ENCODE results near the gene PTPRCAP.
"Not testable (repeated sequence)": the region's sequence is repeated elsewhere in the genome, so short reads cannot be mapped to it uniquely, and the experiment has no call there.

The PTPRCAP gene

DNA sequence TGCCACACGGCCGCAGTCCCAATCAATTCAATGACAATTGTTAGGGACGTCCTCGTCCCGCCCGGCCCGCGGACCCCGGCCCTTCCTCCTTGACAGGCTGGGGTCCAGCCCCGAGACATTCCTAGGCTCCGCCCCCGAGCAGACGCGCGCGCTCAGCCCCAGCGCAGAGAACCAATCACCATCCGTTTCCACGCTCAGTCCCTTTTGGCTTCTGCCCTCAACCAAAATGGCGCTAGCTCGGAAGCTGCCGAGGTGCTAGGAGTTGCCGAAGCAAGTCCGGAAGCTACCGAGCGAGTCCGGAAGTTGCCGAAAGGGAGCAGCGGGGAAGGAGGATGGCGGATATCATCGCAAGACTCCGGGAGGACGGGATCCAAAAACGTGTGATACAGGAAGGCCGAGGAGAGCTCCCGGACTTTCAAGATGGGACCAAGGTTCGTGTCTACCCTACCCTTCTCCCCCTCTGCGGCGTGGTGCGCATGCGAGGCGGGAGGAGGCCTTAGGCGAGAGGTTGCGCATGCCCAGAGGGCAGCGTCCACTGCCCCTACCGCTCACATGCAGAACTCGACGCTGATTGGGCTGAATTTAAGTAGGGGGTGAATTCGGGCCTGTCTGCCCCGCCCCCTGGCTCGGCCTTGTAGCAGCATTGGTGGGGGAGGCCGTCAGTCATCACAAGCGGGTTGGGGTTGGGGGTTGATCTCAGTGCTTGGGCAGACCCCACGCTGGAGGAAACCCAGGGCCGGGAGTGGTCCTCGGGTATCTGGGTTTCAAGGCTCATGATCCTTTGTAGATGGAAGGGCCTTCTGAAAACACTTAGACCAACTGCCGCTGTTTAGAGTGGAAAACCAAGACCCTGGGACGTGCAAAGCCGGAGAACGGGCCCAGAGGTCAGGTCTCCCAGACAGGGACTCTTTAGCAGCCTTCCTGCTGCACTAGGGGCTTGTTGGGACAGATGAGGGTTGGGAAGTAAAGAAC, 45.6 kb upstream of the PTPRCAP start, which contains the start of gene AIP:
Gene AIP (plus strand): TSS at position 200 of the 972 bp plus-strand sequence. CDS start 133 bp downstream, at position 333.
- Histone ChIP-seq H3K18ac (ENCODE audit: low read length) (no peak within 1 kb of the TSS), H2BK15ac (replicated peaks; ENCODE audit: low read depth) (no peak within 1 kb of the TSS), H3K4me1 (ENCODE audit: control insufficient read depth, low read depth, low read length) (no peaks in the 10 kb centered on the region), H3K36me3 (ENCODE audit: control insufficient read depth, insufficient read depth, low read length) (no peaks in the 10 kb centered on the region), H2BK5ac (ENCODE audit: low read length) (no peak within 1 kb of the TSS), H2BK120ac (ENCODE audit: low read depth, low read length) (no peak within 1 kb of the TSS), H2AK5ac (ENCODE audit: low read length) (no peak within 1 kb of the TSS), H3K23ac (ENCODE audit: low read length) (no peak within 1 kb of the TSS), H3K4me3 (ENCODE audit: low read length) (peak within 1 kb of the TSS; percentile 56), H3K27me3 (ENCODE audit: insufficient read depth, low read length, poor library complexity) (no peaks in the 10 kb centered on the region), H3K4ac (ENCODE audit: low read depth, low read length) (no peak within 1 kb of the TSS), H3K9ac (ENCODE audit: low read length) (peak within 1 kb of the TSS; percentile 76), H4K5ac (ENCODE audit: low read length) (no peak within 1 kb of the TSS), H3K27ac (ENCODE audit: low read depth, low read length) (no peak within 1 kb of the TSS), H3K4me2 (ENCODE audit: low read length) (peak within 1 kb of the TSS; percentile 62), H3K56ac (ENCODE audit: low read length) (peak within 1 kb of the TSS; percentile 90), H4K8ac (ENCODE audit: low read depth, low read length) (no peak within 1 kb of the TSS), H3K79me2 (ENCODE audit: control insufficient read depth, insufficient read depth, low read length) (no peaks in the 10 kb centered on the region), H3K79me1 (ENCODE audit: low read length) (peaks cover 1% of the 10 kb centered on the region)
- WGBS (ENCODE audit: extremely low coverage, insufficient coverage, low lambda C conversion rate), result no CpG with 5 or more reads among the region's 60 CpGs
- DNase-seq, result peak; percentile 99

DNA sequence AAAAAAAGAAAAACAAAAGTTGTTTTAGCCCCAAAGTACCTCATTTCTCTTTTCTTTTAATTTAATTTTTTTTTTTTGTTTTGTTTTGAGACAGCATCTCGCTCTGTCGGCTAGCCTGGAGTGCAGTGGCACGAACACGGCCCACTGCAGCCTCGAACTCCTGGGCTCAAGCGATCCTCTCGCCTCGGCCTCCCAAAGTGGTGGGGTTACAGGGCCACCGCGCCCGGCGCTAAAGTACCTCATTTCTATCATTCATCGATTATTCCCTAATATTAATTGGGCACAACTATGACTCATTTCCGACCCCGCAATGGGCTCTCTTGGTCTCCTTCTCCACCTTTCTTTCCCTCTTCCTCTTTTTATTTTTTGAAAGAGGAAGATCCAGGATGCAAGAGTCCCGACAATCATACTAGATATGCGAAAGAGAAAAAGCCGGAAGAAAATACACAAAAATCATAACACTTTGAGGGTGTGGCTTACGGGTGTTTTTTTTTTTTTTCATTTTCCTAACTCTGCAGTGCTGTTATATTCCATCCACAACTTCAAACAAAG, 44.9 kb upstream of the PTPRCAP start:
- peak overlapping the region; percentile 76 for H3K56ac ChIP-seq (ENCODE audit: low read length)
- peak overlapping the region; percentile 62 for H3K4me2 ChIP-seq (ENCODE audit: low read length)
- no peaks in the 10 kb centered on the region for H3K4me1 ChIP-seq (ENCODE audit: control insufficient read depth, low read depth, low read length)
- no peaks in the 10 kb centered on the region for H3K36me3 ChIP-seq (ENCODE audit: control insufficient read depth, insufficient read depth, low read length)
- no peak overlapping the region for H2AK5ac ChIP-seq (ENCODE audit: low read length)
- H2BK15ac ChIP-seq (replicated peaks; ENCODE audit: low read depth), result no peak overlapping the region
- H3K18ac ChIP-seq (ENCODE audit: low read length), result no peak overlapping the region
- no peaks in the 10 kb centered on the region for H3K79me2 ChIP-seq (ENCODE audit: control insufficient read depth, insufficient read depth, low read length)
- no peaks in the 10 kb centered on the region for H3K27me3 ChIP-seq (ENCODE audit: insufficient read depth, low read length, poor library complexity)
- no peak overlapping the region for H2BK5ac ChIP-seq (ENCODE audit: low read length)
- peaks cover 1% of the 10 kb centered on the region for H3K79me1 ChIP-seq (ENCODE audit: low read length)
- H3K23ac ChIP-seq (ENCODE audit: low read length), result no peak overlapping the region
- no peak overlapping the region for H4K8ac ChIP-seq (ENCODE audit: low read depth, low read length)
- no peak overlapping the region for H3K4me3 ChIP-seq (ENCODE audit: low read length)
- WGBS (ENCODE audit: extremely low coverage, insufficient coverage, low lambda C conversion rate), result no CpG with 5 or more reads among the region's 19 CpGs
- no peak overlapping the region for H3K4ac ChIP-seq (ENCODE audit: low read depth, low read length)
- peak overlapping the region; percentile 59 for H3K9ac ChIP-seq (ENCODE audit: low read length)
- H4K5ac ChIP-seq (ENCODE audit: low read length), result no peak overlapping the region
- no peak overlapping the region for H2BK120ac ChIP-seq (ENCODE audit: low read depth, low read length)
- no peak overlapping the region for H3K27ac ChIP-seq (ENCODE audit: low read depth, low read length)
- no peak for DNase-seq

DNA sequence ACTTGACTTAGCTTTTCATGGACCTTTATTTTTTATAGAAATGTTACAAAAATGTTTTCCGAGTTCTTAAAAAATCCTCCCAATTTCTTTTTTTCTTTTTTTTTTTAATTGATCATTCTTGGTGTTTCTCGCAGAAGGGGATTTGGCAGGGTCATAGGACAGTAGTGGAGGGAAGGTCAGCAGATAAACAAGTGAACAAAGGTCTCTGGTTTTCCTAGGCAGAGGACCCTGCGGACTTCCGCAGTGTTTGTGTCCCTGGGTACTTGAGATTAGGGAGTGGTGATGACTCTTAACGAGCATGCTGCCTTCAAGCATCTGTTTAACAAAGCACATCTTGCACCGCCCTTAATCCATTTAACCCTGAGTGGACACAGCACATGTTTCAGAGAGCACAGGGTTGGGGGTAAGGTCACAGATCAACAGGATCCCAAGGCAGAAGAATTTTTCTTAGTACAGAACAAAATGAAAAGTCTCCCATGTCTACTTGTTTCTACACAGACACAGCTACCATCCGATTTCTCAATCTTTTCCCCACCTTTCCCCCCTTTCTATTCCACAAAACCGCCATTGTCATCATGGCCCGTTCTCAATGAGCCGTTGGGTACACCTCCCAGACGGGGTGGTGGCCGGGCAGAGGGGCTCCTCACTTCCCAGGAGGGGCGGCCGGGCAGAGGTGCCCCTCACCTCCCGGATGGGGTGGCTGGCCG, 40.0 kb upstream of the PTPRCAP start:
- WGBS (ENCODE audit: extremely low coverage, insufficient coverage, low lambda C conversion rate), result no CpG with 5 or more reads among the region's 16 CpGs
- not testable (repeated sequence) for H4K5ac ChIP-seq (ENCODE audit: low read length); H3K4me2 ChIP-seq (ENCODE audit: low read length); H2BK5ac ChIP-seq (ENCODE audit: low read length); H3K4me1 ChIP-seq (ENCODE audit: control insufficient read depth, low read depth, low read length); H2BK15ac ChIP-seq (replicated peaks; ENCODE audit: low read depth); H3K36me3 ChIP-seq (ENCODE audit: control insufficient read depth, insufficient read depth, low read length); H4K8ac ChIP-seq (ENCODE audit: low read depth, low read length); H3K79me1 ChIP-seq (ENCODE audit: low read length); H2BK120ac ChIP-seq (ENCODE audit: low read depth, low read length); H3K56ac ChIP-seq (ENCODE audit: low read length); H3K9ac ChIP-seq (ENCODE audit: low read length); H3K27me3 ChIP-seq (ENCODE audit: insufficient read depth, low read length, poor library complexity); H2AK5ac ChIP-seq (ENCODE audit: low read length); H3K23ac ChIP-seq (ENCODE audit: low read length); DNase-seq; H3K4ac ChIP-seq (ENCODE audit: low read depth, low read length); H3K79me2 ChIP-seq (ENCODE audit: control insufficient read depth, insufficient read depth, low read length); H3K4me3 ChIP-seq (ENCODE audit: low read length); H3K18ac ChIP-seq (ENCODE audit: low read length); H3K27ac ChIP-seq (ENCODE audit: low read depth, low read length)

DNA sequence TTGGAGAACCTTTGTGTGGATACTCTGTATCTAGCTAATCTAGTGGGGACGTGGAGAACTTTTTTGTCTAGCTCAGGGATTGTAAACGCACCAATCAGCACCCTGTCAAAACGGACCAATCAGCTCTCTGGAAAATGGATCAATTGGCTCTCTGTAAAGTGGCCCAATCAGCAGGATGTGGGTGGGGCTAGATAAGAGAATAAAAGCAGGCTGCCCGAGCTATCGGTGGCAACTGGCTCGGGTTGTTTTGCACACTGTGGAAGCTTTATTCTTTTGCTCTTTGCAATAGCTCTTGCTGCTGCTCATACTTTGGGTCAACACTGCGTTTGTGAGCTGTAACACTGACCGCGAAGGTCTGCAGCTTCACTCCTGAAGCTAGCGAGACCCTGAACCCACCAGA, 39.2 kb upstream of the PTPRCAP start:
- H3K18ac ChIP-seq (ENCODE audit: low read length); H4K8ac ChIP-seq (ENCODE audit: low read depth, low read length); H3K23ac ChIP-seq (ENCODE audit: low read length); H3K27me3 ChIP-seq (ENCODE audit: insufficient read depth, low read length, poor library complexity); H3K36me3 ChIP-seq (ENCODE audit: control insufficient read depth, insufficient read depth, low read length); H3K4me3 ChIP-seq (ENCODE audit: low read length); H2AK5ac ChIP-seq (ENCODE audit: low read length); H2BK15ac ChIP-seq (replicated peaks; ENCODE audit: low read depth); H2BK5ac ChIP-seq (ENCODE audit: low read length); H3K4me2 ChIP-seq (ENCODE audit: low read length); H3K4ac ChIP-seq (ENCODE audit: low read depth, low read length); H4K5ac ChIP-seq (ENCODE audit: low read length); H3K4me1 ChIP-seq (ENCODE audit: control insufficient read depth, low read depth, low read length); H3K79me1 ChIP-seq (ENCODE audit: low read length); DNase-seq; H3K56ac ChIP-seq (ENCODE audit: low read length); H3K79me2 ChIP-seq (ENCODE audit: control insufficient read depth, insufficient read depth, low read length); H3K9ac ChIP-seq (ENCODE audit: low read length); H2BK120ac ChIP-seq (ENCODE audit: low read depth, low read length); H3K27ac ChIP-seq (ENCODE audit: low read depth, low read length): not testable (repeated sequence)
- WGBS (ENCODE audit: extremely low coverage, insufficient coverage, low lambda C conversion rate), result no CpG with 5 or more reads among the region's 10 CpGs

DNA sequence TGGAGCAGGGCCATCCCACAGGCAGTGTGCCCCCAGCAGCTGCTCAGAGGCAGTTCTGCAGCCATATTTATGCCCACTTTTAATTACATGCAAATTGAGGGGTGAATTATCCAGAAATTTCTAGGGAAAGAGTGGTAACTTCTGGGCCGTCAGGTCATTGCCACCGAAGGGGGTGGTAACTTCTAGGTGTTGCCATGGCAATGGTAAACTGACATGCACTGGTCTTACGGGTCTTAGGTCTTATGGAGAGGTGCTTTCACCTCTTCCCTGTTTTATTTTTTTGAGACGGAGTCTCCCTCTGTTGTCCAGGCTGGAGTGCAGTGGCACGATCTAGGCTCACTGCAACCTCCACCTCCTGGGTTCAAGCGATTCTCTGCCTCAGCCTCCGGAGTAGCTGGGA, 35.4 kb upstream of the PTPRCAP start:
- Histone ChIP-seq H3K27ac (ENCODE audit: low read depth, low read length) (no peak overlapping the region), H2AK5ac (ENCODE audit: low read length) (no peak overlapping the region), H3K4me2 (ENCODE audit: low read length) (no peak overlapping the region), H4K8ac (ENCODE audit: low read depth, low read length) (no peak overlapping the region), H3K9ac (ENCODE audit: low read length) (no peak overlapping the region), H3K23ac (ENCODE audit: low read length) (no peak overlapping the region), H3K27me3 (ENCODE audit: insufficient read depth, low read length, poor library complexity) (no peaks in the 10 kb centered on the region), H2BK120ac (ENCODE audit: low read depth, low read length) (no peak overlapping the region), H3K18ac (ENCODE audit: low read length) (no peak overlapping the region), H3K4me1 (ENCODE audit: control insufficient read depth, low read depth, low read length) (peaks cover 3% of the 10 kb centered on the region), H4K5ac (ENCODE audit: low read length) (no peak overlapping the region), H3K79me1 (ENCODE audit: low read length) (peaks cover 2% of the 10 kb centered on the region), H3K56ac (ENCODE audit: low read length) (no peak overlapping the region), H3K4ac (ENCODE audit: low read depth, low read length) (no peak overlapping the region), H3K36me3 (ENCODE audit: control insufficient read depth, insufficient read depth, low read length) (no peaks in the 10 kb centered on the region), H3K4me3 (ENCODE audit: low read length) (no peak overlapping the region), H2BK15ac (replicated peaks; ENCODE audit: low read depth) (no peak overlapping the region), H3K79me2 (ENCODE audit: control insufficient read depth, insufficient read depth, low read length) (no peaks in the 10 kb centered on the region), H2BK5ac (ENCODE audit: low read length) (no peak overlapping the region)
- DNase-seq, result no peak
- no CpG with 5 or more reads among the region's 7 CpGs for WGBS (ENCODE audit: extremely low coverage, insufficient coverage, low lambda C conversion rate)
